Measurements from ENCODE around the gene SSNA1.

Gene SSNA1

DNA sequence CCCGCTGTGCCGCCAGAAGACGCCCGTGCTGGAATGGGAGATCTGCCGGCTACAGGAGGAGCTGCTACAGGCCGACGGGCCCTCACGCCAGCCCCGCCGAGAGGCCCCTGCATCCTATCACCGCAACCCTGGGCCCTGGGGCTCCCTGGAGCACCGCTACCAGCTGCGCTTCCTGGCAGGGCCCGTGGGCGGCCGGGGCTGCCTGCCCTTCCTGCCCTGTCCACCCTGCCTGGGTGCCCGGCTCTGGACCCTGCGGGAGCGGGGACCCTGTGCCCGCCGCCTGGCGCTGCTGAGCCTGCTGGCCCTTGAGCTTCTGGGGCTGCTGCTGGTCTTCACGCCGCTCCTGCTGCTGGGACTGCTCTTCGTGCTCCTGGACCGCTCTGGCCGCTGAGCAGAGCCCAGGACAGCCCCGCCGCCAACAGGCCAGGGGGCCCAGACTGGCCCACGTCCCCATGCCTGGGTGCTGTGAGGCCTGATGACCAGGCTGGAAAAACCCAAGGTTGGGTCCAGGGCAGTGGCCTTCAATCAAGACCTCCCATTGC is 29.8 kb downstream of the SSNA1 start:
- CTCF ChIA-PET: no interaction called here
- H3K9me3 Mint-ChIP-seq: no peaks in the 10 kb centered on the region
- H3K36me3 Mint-ChIP-seq: no peaks in the 10 kb centered on the region

DNA sequence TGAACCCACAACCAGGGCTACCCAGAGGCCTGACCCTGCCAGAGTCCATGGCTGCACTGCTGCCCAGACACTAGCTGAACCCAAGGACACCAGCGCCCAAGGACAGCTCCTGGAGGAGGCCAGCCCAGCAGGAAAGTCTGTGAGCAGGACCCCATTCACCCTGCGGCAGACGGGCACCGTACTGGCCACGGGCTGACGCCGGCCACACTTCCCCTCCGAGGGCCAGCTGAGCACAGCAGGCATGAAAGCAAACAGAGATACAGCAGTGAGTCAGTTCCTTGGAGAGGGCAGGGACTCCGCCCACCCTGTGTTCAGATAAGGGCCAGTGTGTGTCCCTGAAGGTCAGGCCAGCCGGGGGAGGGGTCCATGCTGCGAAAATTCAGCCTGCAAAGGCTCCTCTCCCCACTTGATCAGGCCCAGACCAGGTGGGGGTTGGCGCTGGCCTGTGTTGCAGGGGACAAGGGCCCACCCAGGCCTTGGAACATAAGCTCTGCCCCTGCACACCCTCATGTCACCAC is 30.3 kb downstream of the SSNA1 start:
- Mint-ChIP-seq H3K27ac (no peak overlapping the region), H3K9me3 (no peaks in the 10 kb centered on the region), H3K36me3 (no peaks in the 10 kb centered on the region), H3K4me3 (no peak overlapping the region), H3K4me1 (peaks cover 7% of the 10 kb centered on the region), H3K27me3 (no peaks in the 10 kb centered on the region)
- CTCF ChIA-PET: no interaction called here
- DNase-seq: no peak

More for the DNA sequence above, 29.8 kb downstream of the SSNA1 start:
- no peaks in the 10 kb centered on the region for H3K27me3 Mint-ChIP-seq
- H3K4me1 Mint-ChIP-seq: peaks cover 7% of the 10 kb centered on the region
- no peak overlapping the region for H3K27ac Mint-ChIP-seq
- no peak for DNase-seq
- H3K4me3 Mint-ChIP-seq: no peak overlapping the region

DNA sequence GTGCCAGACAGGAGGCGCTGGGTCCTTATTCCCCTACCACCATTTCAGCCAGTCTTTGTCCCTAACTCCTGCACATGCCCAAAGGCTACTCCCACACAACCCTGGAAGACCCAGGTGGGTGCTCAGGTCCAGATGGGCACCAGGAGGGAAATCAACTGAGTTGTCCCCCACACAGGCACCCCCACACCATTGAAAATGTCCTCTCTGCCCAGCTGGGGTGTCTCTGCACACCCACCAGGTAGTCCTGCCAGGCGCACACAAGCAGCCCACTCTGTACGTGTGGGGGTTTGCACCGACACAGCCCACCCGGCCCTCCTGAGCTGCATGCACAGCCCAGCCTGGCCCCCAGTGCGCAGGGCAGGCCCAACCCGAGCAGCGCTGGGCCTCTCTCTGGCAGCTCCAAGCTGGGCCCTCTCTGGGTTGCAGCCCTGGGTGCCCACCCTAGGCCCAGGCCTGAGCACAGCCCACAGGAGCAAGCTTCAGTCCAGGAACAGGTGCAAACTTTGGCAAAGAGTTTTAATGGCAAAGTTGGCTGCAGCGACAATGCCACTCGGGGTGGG is 31.4 kb downstream of the SSNA1 start:
- Mint-ChIP-seq H3K36me3 (no peaks in the 10 kb centered on the region), H3K4me1 (peaks cover 14% of the 10 kb centered on the region), H3K9me3 (no peaks in the 10 kb centered on the region), H3K4me3 (peak overlapping the region; percentile 21), H3K27me3 (no peaks in the 10 kb centered on the region), H3K27ac (no peak overlapping the region)
- CTCF ChIA-PET: interaction anchor here (1.5 kb wide), 1 partner anchor 17 kb away, joined by 3 read pairs; no protein-coding TSS in a partner anchor
- DNase-seq: no peak

DNA sequence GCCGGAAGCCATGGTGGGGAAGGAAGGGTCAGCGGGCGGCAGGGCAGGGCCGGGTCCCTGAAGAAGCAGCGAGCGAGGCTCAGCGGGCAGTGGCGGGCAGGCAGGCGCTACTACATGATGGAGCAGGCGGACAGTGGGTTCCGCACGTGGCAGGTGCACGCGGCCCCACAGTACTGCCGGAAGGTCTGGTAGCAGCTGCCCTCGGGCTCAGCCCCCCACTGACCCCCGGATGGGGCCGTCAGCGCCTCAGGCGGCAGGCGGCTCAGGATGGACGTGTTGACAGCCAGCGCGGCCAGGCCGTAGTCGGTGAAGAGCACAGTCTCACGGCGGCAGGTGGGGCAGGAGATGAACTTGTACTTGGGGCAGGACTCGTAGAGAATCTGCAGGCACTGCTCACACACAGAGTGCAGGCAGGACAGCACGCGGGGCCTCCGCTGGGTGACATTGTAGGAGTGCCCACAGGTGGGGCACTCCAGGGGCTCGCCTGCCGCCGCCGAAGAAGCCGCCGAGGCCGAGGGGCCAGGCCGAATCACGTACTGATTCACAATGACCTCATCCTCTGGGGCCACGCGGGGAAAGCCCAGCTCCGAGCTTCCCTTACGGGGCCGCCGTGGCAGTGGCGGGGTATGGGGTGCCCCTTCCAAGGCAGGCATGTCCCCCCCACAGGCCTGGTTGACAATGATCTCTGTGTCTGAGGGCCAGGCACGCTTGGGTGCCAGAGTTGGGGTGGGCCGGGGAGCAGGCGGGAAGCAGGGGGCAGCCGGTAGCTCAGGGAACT is 32.0 kb downstream of the SSNA1 start:
- H3K36me3 Mint-ChIP-seq: no peaks in the 10 kb centered on the region
- DNase-seq: no peak
- H3K27me3 Mint-ChIP-seq: no peaks in the 10 kb centered on the region
- H3K4me1 Mint-ChIP-seq: peaks cover 19% of the 10 kb centered on the region
- H3K9me3 Mint-ChIP-seq: no peaks in the 10 kb centered on the region
- CTCF ChIA-PET: interaction anchor here (1.5 kb wide), 1 partner anchor 16 kb away, joined by 3 read pairs; no protein-coding TSS in a partner anchor
- H3K4me3 Mint-ChIP-seq: peak overlapping the region; percentile 58
- H3K27ac Mint-ChIP-seq: no peak overlapping the region

DNA sequence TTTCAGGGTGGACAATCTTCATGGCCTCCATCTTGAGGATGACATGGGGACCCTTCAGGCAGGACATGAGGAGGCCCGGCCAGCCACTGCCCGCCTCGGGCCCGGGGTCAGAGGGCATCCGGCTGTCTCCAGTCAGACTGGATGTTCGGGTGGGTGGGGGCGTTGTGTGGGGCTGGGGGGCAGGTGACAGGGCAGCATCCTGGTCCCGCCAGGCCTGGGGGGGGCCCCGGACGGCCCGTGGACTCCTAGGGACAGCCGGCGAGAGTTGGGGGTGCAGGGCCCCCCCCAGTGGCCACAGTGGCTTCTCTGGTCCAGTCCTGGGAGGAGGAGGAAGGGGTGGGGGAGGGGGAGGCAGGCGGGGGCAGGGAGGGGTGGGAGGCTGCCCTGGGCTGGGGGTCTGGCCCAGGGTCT is 32.6 kb downstream of the SSNA1 start:
- H3K9me3 Mint-ChIP-seq: no peaks in the 10 kb centered on the region

DNA sequence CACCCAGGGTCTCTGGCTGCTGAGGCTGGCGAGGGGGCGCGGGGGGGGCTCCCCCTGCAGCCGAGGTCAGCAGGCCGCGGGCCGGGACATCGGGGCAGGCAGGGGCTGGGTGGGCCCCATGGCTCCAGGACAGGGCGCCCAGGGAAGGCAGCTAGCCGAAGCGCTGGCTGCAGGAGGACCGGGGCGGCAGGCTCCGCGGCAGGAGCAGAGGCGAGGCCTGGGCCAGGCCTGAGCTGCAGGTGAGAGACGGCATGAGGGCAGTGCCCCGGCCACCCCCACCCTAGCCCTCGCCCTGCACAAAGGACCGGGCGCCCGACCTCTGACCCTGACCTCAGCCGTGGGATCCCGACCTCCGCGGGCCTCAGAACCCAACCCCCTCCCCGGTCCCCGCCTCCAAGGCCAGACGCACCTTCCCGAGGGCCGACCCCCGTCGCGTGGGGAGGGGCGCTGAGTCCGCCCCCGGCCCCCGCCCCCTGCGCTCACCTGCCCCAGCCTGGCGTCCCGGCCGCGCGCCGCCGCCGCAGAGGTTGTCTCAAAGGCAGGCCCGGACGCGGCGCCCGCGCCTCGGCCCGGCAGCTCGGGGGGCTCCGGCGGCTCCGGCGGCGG is 33.1 kb downstream of the SSNA1 start:
- Mint-ChIP-seq H3K4me3 (no peak overlapping the region), H3K9me3 (no peaks in the 10 kb centered on the region), H3K27me3 (no peaks in the 10 kb centered on the region), H3K27ac (no peak overlapping the region), H3K36me3 (no peaks in the 10 kb centered on the region), H3K4me1 (peaks cover 23% of the 10 kb centered on the region)
- CTCF ChIA-PET: interaction anchor here (1.3 to 2.4 kb wide), 2 partner anchors 33 to 126 kb away, joined by 4 to 7 read pairs; partner anchors contain the start of genes ANAPC2 and SSNA1
- peak; percentile 62 for DNase-seq

More for the DNA sequence above, 32.6 kb downstream of the SSNA1 start:
- Mint-ChIP-seq H3K27ac (no peak overlapping the region), H3K4me1 (peaks cover 19% of the 10 kb centered on the region), H3K4me3 (peak overlapping the region; percentile 58), H3K27me3 (no peaks in the 10 kb centered on the region), H3K36me3 (no peaks in the 10 kb centered on the region)
- CTCF ChIA-PET: interaction anchor here (2.4 kb wide), 1 partner anchor 33 kb away, joined by 7 read pairs; the partner anchor contains the start of genes ANAPC2 and SSNA1
- DNase-seq: no peak

DNA sequence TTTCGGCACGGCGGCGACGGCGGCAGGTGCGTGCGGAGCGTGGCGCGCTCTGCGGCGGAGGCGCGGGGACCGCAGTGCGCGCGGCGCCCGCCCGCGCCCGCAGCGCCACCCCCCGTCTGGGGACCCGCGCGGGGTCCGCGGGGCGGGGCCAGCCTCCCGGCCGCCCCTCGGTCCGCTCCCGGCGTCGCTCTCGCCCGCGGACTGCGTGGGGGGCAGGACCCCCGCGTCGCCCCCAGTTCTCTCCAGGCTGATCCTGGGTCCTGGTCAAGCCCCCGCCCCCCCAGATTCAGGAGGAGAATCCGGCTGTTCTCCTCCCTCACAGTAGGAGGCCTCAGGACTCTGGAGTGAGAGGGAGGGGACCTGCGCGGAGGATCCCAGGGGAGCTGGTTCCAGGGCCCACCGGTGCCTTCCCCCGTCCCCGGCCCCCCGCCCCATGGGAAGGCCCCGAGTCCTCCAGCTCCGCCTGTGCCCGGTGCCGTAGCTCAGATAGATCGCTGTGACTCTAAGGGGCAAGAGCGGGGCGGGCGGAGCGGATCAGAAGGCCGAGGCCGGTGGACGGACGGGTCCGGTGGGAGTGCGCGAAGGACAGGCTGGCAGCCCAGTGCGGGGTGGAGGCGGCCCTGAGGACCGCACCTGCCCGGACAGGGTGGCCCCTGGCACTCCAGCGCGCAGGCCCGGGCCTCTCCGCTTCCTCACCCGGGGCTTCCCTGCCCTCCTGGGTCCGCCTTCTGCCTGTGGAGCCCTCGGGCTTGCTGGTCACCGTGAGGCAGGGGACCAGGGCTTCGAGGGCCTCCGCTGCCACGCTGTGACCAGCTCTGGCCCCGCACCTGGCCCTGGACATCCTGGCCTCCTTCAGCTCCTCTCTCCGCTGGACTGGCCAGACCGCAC is 34.0 kb downstream of the SSNA1 start, which contains the start of gene RNF208:
Gene RNF208 (minus strand): TSS at position 51 of the 888 bp plus-strand sequence. CDS start 1,028 bp downstream, outside the sequence.
- DNase-seq: peak; percentile 44
- Mint-ChIP-seq H3K9me3 (no peaks in the 10 kb centered on the region), H3K36me3 (no peaks in the 10 kb centered on the region), H3K4me1 (peaks cover 22% of the 10 kb centered on the region), H3K27me3 (peaks cover 1% of the 10 kb centered on the region), H3K4me3 (peak within 1 kb of the TSS; percentile 81), H3K27ac (peak within 1 kb of the TSS; percentile 84)
- CTCF ChIA-PET: interaction anchor here (0.9 to 6.1 kb wide), 6 partner anchors 14 to 187 kb away, joined by 3 to 45 read pairs (median 4); partner anchors contain the start of genes ANAPC2 and SSNA1

DNA sequence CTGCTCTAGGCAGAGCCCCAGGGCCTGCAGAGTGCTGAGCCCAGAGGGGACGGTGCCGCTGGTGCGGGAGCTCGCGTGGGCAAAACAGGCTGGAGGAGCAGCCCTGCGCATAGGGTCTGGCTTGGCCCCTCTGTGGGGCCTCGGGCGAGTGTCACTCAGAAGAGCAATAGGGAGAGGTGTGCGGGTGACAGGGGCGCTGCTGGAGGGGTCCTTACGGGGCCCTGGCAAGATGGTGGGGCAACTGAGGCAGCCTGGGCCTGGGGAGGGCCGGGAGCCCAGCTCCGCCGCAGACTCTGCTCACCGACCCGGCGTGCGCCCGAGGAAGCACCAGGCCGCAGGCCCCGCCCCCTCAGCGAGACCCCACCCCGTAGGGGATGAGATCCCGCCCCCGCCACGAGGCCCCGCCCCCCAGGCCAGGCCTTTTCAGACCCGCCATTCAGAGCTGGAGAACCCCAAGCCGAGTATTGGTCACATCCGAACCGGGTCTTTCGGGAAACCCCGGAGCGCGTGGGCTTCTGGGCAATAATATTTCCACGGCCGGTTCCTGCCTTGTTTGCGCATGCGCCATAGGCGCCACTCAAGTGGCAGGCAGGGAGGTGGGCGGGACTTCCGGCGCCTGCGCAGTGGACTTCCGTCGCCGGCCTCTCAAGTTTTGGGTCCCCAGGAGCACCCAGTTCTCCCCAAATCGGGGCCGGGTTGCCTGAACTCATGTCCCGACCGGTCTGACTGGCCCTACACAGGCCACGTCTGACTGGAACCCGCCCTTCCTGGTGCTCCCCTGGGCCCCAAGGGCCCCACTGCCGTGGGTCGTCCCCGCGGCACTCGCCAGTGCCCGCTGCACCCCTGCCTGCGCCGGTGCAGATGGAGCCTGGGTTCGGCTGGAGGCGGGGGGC is 34.8 kb downstream of the SSNA1 start:
- H3K9me3 Mint-ChIP-seq: no peaks in the 10 kb centered on the region
- peak overlapping the region; percentile 81 for H3K4me3 Mint-ChIP-seq
- peaks cover 5% of the 10 kb centered on the region for H3K27me3 Mint-ChIP-seq
- peak; percentile 98 for DNase-seq
- H3K36me3 Mint-ChIP-seq: no peaks in the 10 kb centered on the region
- peaks cover 25% of the 10 kb centered on the region for H3K4me1 Mint-ChIP-seq
- peak overlapping the region; percentile 84 for H3K27ac Mint-ChIP-seq
- CTCF ChIA-PET: interaction anchor here (0.9 to 6.1 kb wide), 6 partner anchors 14 to 188 kb away, joined by 3 to 45 read pairs (median 4); partner anchors contain the start of genes ANAPC2 and SSNA1

DNA sequence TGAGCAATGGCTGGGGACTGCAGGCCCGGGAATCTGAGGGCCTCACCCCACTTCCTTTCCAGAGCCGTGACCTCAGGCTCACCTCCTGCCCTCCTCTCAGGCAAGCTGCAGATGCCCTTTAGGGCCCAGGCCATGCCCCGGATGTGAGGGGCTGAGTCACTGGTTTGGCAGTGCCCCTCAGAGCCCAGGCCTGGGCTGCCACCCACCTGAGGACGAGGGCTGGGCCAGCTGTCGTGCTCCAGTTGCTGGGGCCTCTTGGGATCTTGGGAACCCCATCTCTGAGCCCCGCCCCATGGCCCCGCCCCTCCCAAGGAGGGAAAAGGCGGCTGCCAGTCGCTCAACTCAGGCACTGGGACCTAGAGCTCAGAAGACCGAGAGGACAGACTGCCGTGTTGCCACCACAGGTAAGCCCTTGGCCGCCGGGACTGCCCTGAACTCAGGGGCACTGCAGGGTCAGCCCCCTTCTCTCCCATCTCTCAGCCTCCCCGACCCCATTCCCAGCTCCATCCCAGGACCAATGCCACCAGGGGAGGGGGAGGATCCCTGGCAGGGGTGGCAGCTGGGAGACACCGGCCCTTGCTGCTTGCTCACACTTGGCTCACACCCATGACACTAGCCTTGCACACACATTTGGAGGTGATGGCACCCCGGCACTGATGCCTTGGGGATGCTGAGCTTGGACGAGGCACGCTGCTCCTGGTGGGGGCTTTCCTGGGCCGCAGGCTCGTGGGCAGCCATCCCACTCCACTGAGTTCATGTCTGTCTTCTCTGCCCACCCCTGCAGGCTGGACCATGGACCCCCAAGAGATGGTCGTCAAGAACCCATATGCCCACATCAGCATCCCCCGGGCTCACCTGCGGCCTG is 36.6 kb downstream of the SSNA1 start, which contains the start of gene CYSRT1:
Gene CYSRT1 (plus strand): TSS at position 345 of the 865 bp plus-strand sequence. CDS start 448 bp downstream, at position 793.
- CTCF ChIA-PET: interaction anchor here (0.7 to 6.1 kb wide), 10 partner anchors 12 to 196 kb away, joined by 3 to 45 read pairs (median 4); partner anchors contain the start of genes ANAPC2 and SSNA1
- Mint-ChIP-seq H3K4me3 (peak within 1 kb of the TSS; percentile 81), H3K4me1 (peaks cover 25% of the 10 kb centered on the region), H3K9me3 (no peaks in the 10 kb centered on the region), H3K36me3 (no peaks in the 10 kb centered on the region), H3K27ac (peak within 1 kb of the TSS; percentile 84), H3K27me3 (peaks cover 16% of the 10 kb centered on the region)
- DNase-seq: peak; percentile 53

DNA sequence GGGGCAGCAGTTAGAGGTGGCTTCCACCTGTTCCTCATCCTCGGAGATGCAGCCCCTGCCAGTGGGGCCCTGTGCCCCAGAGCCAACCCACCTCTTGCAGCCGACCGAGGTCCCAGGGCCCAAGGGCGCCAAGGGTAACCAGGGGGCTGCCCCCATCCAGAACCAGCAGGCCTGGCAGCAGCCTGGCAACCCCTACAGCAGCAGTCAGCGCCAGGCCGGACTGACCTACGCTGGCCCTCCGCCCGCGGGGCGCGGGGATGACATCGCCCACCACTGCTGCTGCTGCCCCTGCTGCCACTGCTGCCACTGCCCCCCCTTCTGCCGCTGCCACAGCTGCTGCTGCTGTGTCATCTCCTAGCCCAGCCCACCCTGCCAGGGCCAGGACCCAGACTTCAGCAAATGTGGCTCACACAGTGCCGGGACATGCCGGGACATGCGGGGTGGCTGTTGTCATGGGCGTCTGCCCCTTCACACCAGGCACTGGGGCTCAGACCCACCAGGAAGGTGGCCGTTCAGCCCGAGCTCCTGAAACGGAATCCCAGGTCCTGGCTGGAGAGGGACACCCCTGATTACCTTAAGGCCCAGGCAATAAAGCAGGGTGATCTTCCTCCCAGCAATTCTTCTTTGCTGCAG is 37.3 kb downstream of the SSNA1 start:
- peaks cover 25% of the 10 kb centered on the region for H3K4me1 Mint-ChIP-seq
- H3K27ac Mint-ChIP-seq: no peak overlapping the region
- DNase-seq: no peak
- H3K9me3 Mint-ChIP-seq: no peaks in the 10 kb centered on the region
- CTCF ChIA-PET: interaction anchor here (0.7 to 6.1 kb wide), 16 partner anchors 11 to 197 kb away, joined by 3 to 45 read pairs (median 4); partner anchors contain the start of genes ANAPC2, SSNA1, TPRN and TUBB4B
- peak overlapping the region; percentile 7 for H3K4me3 Mint-ChIP-seq
- no peaks in the 10 kb centered on the region for H3K36me3 Mint-ChIP-seq
- H3K27me3 Mint-ChIP-seq: peaks cover 20% of the 10 kb centered on the region
